GM12878 (cell line): Measurements from ENCODE around the gene ACTRT3. TPM values are rescaled to one million over a fixed set of nuclear protein-coding genes. Genes with fewer than 3 reads are reported as not detected.

Experiments
- BCL11A ChIP-seq: IDR thresholded peaks from 2 replicates; pipeline ENCODE4 v1.6.1; 2011; ENCODE audit warnings: low read depth, low read length
- CBX5 ChIP-seq: sonication (generic); IDR thresholded peaks from 2 replicates; pipeline ENCODE4 v1.6.1; 2016; ENCODE audit warnings: low read depth, moderate library complexity, mild to moderate bottlenecking, inconsistent platforms
- EP300 ChIP-seq, 2 experiments: fragments of 150-350 bp in 1 of 2; IDR thresholded peaks; 2 replicates each; pipeline ENCODE4 v1.6.1; 2011 to 2012; ENCODE audit warnings: low read depth in 2 of 2, low read length in 2 of 2, borderline replicate concordance in 1 of 2, improper control_type of control experiment in 1 of 2, inconsistent platforms in 1 of 2; ENCODE audit not compliant: control insufficient read depth in 1 of 2
- ESRRA ChIP-seq: IDR thresholded peaks from 2 replicates; pipeline ENCODE4 v1.6.1; 2012; ENCODE audit warnings: mild to moderate bottlenecking, low read length, improper control_type of control experiment
- HDGF ChIP-seq: fragments of 450-650 bp; IDR thresholded peaks from 2 replicates; pipeline ENCODE4 v1.6.1; 2016; ENCODE audit warnings: antibody characterized with exemption
- KAT2A ChIP-seq: conservative IDR thresholded peaks from 2 replicates; pipeline ENCODE4 v1.6.1; 2011; ENCODE audit warnings: low read depth, low read length; ENCODE audit not compliant: control insufficient read depth
- NFYB ChIP-seq: IDR thresholded peaks from 2 replicates; pipeline ENCODE4 v1.6.1; 2011; ENCODE audit warnings: low read depth, mild to moderate bottlenecking, low read length, improper control_type of control experiment, moderate library complexity; ENCODE audit not compliant: insufficient read depth
- NRF1 ChIP-seq: conservative IDR thresholded peaks from 2 replicates; pipeline ENCODE4 v1.6.1; 2011; ENCODE audit warnings: mild to moderate bottlenecking, low read depth, low read length, improper control_type of control experiment
- RB1 ChIP-seq: fragments of 450-650 bp; formaldehyde crosslinking; IDR thresholded peaks from 2 replicates; pipeline ENCODE4 v1.6.1; 2017; ENCODE audit warnings: mild to moderate bottlenecking, borderline replicate concordance
- RUNX3 ChIP-seq: IDR thresholded peaks from 2 replicates; pipeline ENCODE4 v1.6.1; 2012; ENCODE audit warnings: low read length, inconsistent platforms
- SIN3A ChIP-seq: IDR thresholded peaks from 2 replicates; pipeline ENCODE4 v1.6.1; 2012; ENCODE audit warnings: low read depth, low read length, improper control_type of control experiment
- SMAD5 ChIP-seq: IDR thresholded peaks from 2 replicates; pipeline ENCODE4 v1.6.1; 2016; ENCODE audit warnings: antibody characterized with exemption, low read depth
- TARDBP ChIP-seq: IDR thresholded peaks from 2 replicates; pipeline ENCODE4 v1.6.1; 2016; ENCODE audit warnings: borderline replicate concordance
- TCF12 ChIP-seq: IDR thresholded peaks from 2 replicates; pipeline ENCODE4 v1.6.1; 2011; ENCODE audit warnings: low read depth, mild to moderate bottlenecking, low read length
- polyA plus RNA-seq, 11 experiments: library from polyadenylated mRNA; depleted of rRNA in 4 of 11; unstranded in 6 of 11; stranded (reverse) in 5 of 11; fragments of >200 nt; fragmentation: Nextera tagmentation in 4 of 11; fragmentation: Illumina TruSeq in 1 of 11; extraction: Ambion mirVana in 4 of 11; extraction: Trizol in 1 of 11; gene quantifications; 1 replicate in 1 of 11; 2 replicates in 10 of 11; pipeline versions ENCODE4 v1.2.1 to v1.2.3, GENCODE V29; 2011 to 2016; ENCODE audit warnings: inconsistent platforms in 2 of 11, missing spikeins in 2 of 11, low read depth in 1 of 11
- total RNA-seq, 4 experiments: library from RNA; depleted of rRNA in 3 of 4; stranded (reverse); fragments of >200 nt in 3 of 4; fragmentation: Illumina TruSeq in 1 of 4; extraction: Trizol in 1 of 4; gene quantifications; 2 replicates each; pipeline versions ENCODE4 v1.2.1 to v1.2.3, GENCODE V29; 2013 to 2021
- TF ChIP-seq, protein P1 (sequence below): fragments of 450-650 bp; IDR thresholded peaks from 2 replicates; pipeline ENCODE4 v1.6.1; 2017; ENCODE audit warnings: mild to moderate bottlenecking, low read depth, inconsistent platforms; ENCODE audit not compliant: poor library complexity, severe bottlenecking
- TF ChIP-seq, protein P2 (sequence below), 3 experiments: IDR thresholded peaks in 2 of 3; conservative IDR thresholded peaks in 1 of 3; 2 replicates each; pipeline ENCODE4 v1.5.1; 2011; ENCODE audit warnings: low read depth in 3 of 3, low read length in 3 of 3, mild to moderate bottlenecking in 3 of 3, control low read depth in 2 of 3, moderate library complexity in 2 of 3, inconsistent platforms in 1 of 3, mixed read lengths in 1 of 3; ENCODE audit not compliant: control insufficient read depth in 2 of 3, insufficient read depth in 1 of 3; ENCODE audit errors: extremely low read depth in 1 of 3
- TF ChIP-seq, protein P3 (sequence below): IDR thresholded peaks from 2 replicates; pipeline ENCODE4 v1.6.1; 2012; ENCODE audit warnings: low read depth, low read length, improper control_type of control experiment
- TF ChIP-seq, protein P4 (sequence below): fragments of 450-650 bp; IDR thresholded peaks from 2 replicates; pipeline ENCODE4 v1.6.1; 2018; ENCODE audit warnings: mild to moderate bottlenecking, low read depth, moderate library complexity; ENCODE audit not compliant: partially characterized antibody
- TF ChIP-seq, protein P5 (sequence below): fragments of 450-650 bp; IDR thresholded peaks from 2 replicates; pipeline ENCODE4 v1.6.1; 2016; ENCODE audit warnings: mild to moderate bottlenecking

Gene ACTRT3
- total and polyA plus RNA-seq, 10 of the 15 experiments (the other 5 are each of a cell fraction or from before 2014, with no cell fraction given), result 0.02 to 0.58 (median 0.11) TPM; not detected in 1

DNA sequence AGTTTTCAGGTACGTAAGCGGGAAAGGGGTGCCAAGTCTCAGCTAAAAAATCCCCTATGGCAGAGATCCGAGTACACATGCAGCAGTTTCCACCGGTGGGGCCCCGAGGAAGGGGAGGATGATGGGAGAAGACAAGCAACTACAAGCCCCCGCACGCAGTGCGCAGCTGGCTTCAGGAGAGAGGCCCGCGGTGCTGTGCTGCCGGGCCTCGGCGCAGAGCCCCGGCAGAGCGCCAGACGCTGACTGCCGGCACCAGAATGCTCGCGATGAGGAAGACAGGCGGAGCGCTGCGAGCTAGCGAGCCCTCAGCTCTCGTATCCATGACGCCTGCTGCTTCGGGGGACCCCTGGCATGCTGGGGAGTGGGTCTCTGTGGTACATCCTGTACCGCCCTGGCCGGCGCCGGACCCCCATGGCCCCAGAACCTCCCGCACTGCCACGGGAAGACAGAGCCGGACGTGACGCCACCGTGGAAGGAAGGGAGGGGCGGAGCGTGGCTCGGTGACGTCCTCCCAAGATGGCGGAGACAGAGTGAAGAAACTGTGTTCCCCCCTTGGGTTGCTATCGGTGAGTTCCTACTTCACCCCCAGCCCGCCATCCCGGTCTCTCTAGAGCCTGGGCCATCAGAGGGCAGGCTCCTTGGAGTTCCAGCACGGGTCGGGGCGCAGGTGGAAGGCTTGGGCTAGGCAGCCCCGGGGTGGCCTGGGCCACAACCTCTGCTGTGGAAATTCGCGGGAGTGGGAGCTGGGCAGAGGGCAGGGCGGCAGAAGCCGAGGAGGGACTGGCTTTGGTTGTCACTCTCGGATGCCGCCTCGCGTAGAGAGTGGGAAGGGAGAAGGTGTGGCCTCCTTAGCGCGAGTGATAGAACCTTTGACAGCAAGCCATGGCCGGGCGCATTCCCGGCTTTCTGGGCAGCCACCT is 3.8 kb upstream of the ACTRT3 start, which contains the start of gene MYNN (continued):
- TF ChIP-seq, protein P1, sequence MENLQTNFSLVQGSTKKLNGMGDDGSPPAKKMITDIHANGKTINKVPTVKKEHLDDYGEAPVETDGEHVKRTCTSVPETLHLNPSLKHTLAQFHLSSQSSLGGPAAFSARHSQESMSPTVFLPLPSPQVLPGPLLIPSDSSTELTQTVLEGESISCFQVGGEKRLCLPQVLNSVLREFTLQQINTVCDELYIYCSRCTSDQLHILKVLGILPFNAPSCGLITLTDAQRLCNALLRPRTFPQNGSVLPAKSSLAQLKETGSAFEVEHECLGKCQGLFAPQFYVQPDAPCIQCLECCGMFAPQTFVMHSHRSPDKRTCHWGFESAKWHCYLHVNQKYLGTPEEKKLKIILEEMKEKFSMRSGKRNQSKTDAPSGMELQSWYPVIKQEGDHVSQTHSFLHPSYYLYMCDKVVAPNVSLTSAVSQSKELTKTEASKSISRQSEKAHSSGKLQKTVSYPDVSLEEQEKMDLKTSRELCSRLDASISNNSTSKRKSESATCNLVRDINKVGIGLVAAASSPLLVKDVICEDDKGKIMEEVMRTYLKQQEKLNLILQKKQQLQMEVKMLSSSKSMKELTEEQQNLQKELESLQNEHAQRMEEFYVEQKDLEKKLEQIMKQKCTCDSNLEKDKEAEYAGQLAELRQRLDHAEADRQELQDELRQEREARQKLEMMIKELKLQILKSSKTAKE, result no peak
- peak; percentile 29; the same call in 1 of the 2 replicates for TF ChIP-seq TCF12
- TF ChIP-seq, protein P2, sequence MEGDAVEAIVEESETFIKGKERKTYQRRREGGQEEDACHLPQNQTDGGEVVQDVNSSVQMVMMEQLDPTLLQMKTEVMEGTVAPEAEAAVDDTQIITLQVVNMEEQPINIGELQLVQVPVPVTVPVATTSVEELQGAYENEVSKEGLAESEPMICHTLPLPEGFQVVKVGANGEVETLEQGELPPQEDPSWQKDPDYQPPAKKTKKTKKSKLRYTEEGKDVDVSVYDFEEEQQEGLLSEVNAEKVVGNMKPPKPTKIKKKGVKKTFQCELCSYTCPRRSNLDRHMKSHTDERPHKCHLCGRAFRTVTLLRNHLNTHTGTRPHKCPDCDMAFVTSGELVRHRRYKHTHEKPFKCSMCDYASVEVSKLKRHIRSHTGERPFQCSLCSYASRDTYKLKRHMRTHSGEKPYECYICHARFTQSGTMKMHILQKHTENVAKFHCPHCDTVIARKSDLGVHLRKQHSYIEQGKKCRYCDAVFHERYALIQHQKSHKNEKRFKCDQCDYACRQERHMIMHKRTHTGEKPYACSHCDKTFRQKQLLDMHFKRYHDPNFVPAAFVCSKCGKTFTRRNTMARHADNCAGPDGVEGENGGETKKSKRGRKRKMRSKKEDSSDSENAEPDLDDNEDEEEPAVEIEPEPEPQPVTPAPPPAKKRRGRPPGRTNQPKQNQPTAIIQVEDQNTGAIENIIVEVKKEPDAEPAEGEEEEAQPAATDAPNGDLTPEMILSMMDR (IDR thresholded peaks at IDR 0.05 in 2 of 3, conservative IDR thresholded peaks at IDR 0.05 in 1 of 3; ENCODE audit: control insufficient read depth in 2 of 3, extremely low read depth in 1 of 3, insufficient read depth in 1 of 3, low read depth in 3 of 3, low read length in 3 of 3), result peak in 2 of 3 experiments; percentile 0 to 12; a peak in 1 of 6 replicates
- 0 out of 2 replicates have a peak, but pooled peaks have one; percentile 7 for TF ChIP-seq ESRRA
- TF ChIP-seq, protein P3, sequence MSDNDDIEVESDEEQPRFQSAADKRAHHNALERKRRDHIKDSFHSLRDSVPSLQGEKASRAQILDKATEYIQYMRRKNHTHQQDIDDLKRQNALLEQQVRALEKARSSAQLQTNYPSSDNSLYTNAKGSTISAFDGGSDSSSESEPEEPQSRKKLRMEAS, result peak; percentile 22; the same call in 1 of the 2 replicates
- TF ChIP-seq BCL11A, result peak; percentile 2; the same call in 1 of the 2 replicates
- TF ChIP-seq SMAD5, result peak; percentile 88
- TF ChIP-seq, protein P4, sequence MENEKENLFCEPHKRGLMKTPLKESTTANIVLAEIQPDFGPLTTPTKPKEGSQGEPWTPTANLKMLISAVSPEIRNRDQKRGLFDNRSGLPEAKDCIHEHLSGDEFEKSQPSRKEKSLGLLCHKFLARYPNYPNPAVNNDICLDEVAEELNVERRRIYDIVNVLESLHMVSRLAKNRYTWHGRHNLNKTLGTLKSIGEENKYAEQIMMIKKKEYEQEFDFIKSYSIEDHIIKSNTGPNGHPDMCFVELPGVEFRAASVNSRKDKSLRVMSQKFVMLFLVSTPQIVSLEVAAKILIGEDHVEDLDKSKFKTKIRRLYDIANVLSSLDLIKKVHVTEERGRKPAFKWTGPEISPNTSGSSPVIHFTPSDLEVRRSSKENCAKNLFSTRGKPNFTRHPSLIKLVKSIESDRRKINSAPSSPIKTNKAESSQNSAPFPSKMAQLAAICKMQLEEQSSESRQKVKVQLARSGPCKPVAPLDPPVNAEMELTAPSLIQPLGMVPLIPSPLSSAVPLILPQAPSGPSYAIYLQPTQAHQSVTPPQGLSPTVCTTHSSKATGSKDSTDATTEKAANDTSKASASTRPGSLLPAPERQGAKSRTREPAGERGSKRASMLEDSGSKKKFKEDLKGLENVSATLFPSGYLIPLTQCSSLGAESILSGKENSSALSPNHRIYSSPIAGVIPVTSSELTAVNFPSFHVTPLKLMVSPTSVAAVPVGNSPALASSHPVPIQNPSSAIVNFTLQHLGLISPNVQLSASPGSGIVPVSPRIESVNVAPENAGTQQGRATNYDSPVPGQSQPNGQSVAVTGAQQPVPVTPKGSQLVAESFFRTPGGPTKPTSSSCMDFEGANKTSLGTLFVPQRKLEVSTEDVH, result no peak
- TF ChIP-seq CBX5, result 0 out of 2 replicates have a peak, but pooled peaks have one; percentile 56
- TF ChIP-seq NFYB, result no peak
- TF ChIP-seq RB1, result peak; percentile 91; the same call in 1 of the 2 replicates
- no peak for TF ChIP-seq EP300 (IDR thresholded peaks at IDR 0.05; ENCODE audit: borderline replicate concordance in 1 of 2, control insufficient read depth in 1 of 2, low read depth in 2 of 2, low read length in 2 of 2)
- TF ChIP-seq, protein P5, sequence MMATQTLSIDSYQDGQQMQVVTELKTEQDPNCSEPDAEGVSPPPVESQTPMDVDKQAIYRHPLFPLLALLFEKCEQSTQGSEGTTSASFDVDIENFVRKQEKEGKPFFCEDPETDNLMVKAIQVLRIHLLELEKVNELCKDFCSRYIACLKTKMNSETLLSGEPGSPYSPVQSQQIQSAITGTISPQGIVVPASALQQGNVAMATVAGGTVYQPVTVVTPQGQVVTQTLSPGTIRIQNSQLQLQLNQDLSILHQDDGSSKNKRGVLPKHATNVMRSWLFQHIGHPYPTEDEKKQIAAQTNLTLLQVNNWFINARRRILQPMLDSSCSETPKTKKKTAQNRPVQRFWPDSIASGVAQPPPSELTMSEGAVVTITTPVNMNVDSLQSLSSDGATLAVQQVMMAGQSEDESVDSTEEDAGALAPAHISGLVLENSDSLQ, result peak; percentile 84
- TF ChIP-seq KAT2A, result no peak
- 0 out of 2 replicates have a peak, but pooled peaks have one; percentile 19 for TF ChIP-seq TARDBP
- TF ChIP-seq SIN3A, result 0 out of 2 replicates have a peak, but pooled peaks have one; percentile 41
- no peak for TF ChIP-seq NRF1
- TF ChIP-seq RUNX3, result peak; percentile 45; the same call in 1 of the 2 replicates
- peak; percentile 73; the same call in 1 of the 2 replicates for TF ChIP-seq HDGF
